H1 (cell line): ENCODE results near the gene AVPR1B. TPM values are rescaled to one million over a fixed set of nuclear protein-coding genes. Genes with fewer than 3 reads are reported as not detected.

Source experiments
- EGR1 ChIP-seq: IDR thresholded peaks from 2 replicates; pipeline ENCODE4 v1.6.1; 2011; ENCODE audit warnings: low read depth, low read length, borderline replicate concordance
- FOSL1 ChIP-seq: IDR thresholded peaks from 2 replicates; pipeline ENCODE4 v1.6.1; 2011; ENCODE audit warnings: mild to moderate bottlenecking, low read depth, low read length, moderate library complexity; ENCODE audit not compliant: insufficient read depth
- PHF8 ChIP-seq: fragments of 200-600 bp; sonication (generic); conservative IDR thresholded peaks from 2 replicates; pipeline ENCODE4 v1.7.1; 2012; ENCODE audit warnings: low read depth, mild to moderate bottlenecking, inconsistent platforms, low read length, moderate library complexity
- RBBP5 ChIP-seq: IDR thresholded peaks from 2 replicates; pipeline ENCODE4 v1.7.1; 2012; ENCODE audit warnings: low read depth, mild to moderate bottlenecking, inconsistent platforms, low read length, moderate library complexity, borderline replicate concordance
- polyA plus RNA-seq, 7 experiments: library from polyadenylated mRNA; depleted of rRNA in 3 of 7; stranded (reverse) in 5 of 7; unstranded in 2 of 7; fragments of >200 nt in 5 of 7; fragments of 200-250 nt in 2 of 7; gene quantifications; 1 replicate in 5 of 7; 2 replicates in 1 of 7; 4 replicates in 1 of 7; pipeline versions ENCODE4 v1.2.1 to v1.2.3, GENCODE V29; 2011 to 2013; ENCODE audit warnings: missing spikeins in 2 of 7, mixed read lengths in 2 of 7
- total RNA-seq: library from RNA; stranded (reverse); fragmentation: NEBNext Ultra II Directional; extraction: Animal tissue kit (Norgen Biotek cat#: 25700); gene quantifications from 2 replicates; pipeline ENCODE4 v1.2.1, GENCODE V29; 2021

AVPR1B gene
- total and polyA plus RNA-seq, 2 of the 8 experiments (the other 6 are each of a cell fraction or from before 2014, with no cell fraction given) = 0.29 to 0.50 TPM

DNA sequence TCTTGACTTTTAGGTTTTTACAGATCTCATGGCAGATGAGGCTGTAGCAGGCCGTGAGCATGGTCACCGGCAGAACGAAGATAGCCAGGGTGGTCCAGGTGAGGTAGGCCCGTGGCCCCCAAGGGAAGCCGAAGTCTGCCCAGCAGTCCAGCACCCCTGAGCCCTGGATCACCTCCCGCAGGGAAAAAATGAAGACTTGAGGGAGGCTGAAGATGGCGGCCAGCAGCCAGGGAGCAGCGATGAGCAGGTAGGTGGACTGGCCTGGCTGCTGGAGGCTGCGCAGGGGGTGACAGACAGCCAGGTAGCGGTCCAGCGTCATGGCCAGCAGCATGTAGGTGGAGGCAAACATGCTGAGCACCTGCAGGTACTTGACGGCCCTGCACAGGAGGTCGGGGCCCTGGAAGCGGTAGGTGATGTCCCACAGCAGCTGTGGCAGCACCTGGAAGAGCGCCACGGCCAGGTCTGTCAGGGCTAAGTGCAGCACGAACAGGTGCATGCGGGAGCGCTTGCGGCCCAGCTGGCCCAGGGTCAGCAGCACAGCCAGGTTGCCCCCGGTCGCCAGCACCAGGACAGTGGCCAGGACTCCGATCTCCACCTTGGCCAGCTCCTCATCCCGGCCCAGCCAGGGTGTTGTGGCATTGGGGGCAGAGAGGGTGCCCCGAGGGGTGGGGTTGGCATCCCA lies 856 bp downstream of the AVPR1B start (continued):
- TF ChIP-seq PHF8 (no peak), EGR1 (no peak), FOSL1 (no peak), RBBP5 (no peak)
